Right lung (tissue), 5 donors: ENCODE measurements around the gene GALK2. TPM values are rescaled to one million over a fixed set of nuclear protein-coding genes. Genes with fewer than 3 reads are reported as not detected.
"Not testable (repeated sequence)": the region's sequence is repeated elsewhere in the genome, so short reads cannot be mapped to it uniquely, and the experiment has no call there.

Experiments
- DNase-seq, 2 donors: peaks; one replicate each; pipeline ENCODE4 v3.0.0-alpha.2; 2013
- polyA plus RNA-seq, 5 donors: library from polyadenylated mRNA; unstranded; fragments of 120-200 nt; gene quantifications; one replicate each; pipeline versions ENCODE4 v1.2.1 to v1.2.3, GENCODE V29; 2013; ENCODE audit warnings: inconsistent platforms in 1 of 5, low replicate concordance in 1 of 5; ENCODE audit not compliant: insufficient read length in 5 of 5, insufficient read depth in 1 of 5

The GALK2 gene
- polyA plus RNA-seq, 5 donors: 22.2 to 26.4 (median 25.4) TPM

DNA sequence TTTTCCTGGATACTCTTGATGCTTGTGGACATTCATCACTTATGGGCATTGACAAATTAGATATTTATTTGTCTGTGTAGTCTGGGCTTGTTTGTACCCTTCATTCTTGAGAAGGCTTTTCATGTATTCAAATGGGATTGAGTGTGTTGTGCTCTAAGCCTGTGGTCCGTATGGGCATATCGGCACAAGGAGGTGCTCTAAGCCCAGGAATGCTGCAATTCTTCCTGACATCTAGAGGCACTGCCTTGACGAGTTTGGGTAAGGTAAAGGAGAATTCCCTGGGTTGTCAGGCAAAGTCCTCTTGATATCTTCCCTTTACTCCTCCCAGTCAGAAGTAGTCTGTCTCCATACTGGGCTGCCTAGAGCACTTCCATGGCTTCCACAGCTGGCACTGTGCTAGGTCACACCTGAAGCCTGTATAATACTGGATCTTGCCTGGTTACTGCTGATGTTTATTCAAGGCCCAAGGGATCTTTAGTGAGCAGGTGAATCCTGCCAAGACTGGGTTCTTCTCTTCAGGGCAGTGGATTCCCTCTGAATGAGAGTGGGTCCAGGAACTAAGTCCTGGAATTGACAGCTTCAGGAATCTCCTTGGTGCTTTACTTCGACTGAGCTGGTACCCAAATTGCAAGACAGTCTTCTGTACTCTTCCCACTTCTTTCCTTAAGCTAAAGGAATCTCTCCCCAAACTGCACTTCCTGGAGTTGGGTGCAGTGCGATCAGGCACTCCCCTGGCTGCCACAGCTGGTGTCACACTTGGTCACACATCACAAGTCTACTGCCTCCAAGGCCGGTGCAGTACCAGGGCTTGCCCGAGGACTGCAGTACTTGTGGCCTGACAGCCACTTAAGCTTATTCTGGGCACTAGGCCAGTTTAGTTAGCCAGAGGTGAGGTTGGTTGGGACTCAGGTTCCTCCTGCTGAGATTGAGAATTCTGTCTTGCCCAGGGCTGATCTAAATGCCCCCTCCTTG, 46.0 kb downstream of the GALK2 start:
- peak; percentile 24 to 36 for DNase-seq

DNA sequence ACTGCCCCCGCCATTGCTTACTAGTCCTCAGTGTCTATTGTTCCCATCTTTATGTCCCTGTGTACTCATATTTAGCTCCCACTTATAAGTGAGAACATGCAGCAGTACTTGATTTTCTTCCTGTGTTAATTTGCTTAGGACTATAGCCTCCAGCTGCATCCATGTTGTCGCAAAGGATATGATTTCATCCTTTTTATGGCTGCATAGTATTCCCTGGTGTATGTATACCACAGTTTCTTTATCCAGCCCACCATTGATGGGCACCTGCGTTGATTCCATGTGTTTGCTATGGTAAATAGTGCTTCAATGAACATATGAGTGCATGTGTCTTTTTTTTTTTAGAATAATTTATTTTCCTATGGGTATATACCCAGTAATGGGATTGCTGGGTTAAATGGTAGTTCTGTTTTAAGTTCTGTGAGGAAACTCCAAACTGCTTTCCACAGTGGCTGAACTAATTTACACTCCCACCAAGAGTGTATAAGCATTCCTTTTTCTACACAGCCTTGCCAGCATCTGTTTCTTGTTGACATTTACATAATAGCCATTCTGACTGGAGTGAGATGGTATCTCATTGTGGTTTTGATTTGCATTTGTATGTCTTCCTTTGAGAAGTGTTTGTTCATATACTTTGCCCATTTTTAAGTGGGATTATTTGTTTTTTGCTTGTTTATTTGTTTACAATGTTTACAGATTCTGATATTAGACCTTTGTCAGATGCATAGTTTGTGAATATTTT, 53.7 kb downstream of the GALK2 start:
- DNase-seq: no peak

DNA sequence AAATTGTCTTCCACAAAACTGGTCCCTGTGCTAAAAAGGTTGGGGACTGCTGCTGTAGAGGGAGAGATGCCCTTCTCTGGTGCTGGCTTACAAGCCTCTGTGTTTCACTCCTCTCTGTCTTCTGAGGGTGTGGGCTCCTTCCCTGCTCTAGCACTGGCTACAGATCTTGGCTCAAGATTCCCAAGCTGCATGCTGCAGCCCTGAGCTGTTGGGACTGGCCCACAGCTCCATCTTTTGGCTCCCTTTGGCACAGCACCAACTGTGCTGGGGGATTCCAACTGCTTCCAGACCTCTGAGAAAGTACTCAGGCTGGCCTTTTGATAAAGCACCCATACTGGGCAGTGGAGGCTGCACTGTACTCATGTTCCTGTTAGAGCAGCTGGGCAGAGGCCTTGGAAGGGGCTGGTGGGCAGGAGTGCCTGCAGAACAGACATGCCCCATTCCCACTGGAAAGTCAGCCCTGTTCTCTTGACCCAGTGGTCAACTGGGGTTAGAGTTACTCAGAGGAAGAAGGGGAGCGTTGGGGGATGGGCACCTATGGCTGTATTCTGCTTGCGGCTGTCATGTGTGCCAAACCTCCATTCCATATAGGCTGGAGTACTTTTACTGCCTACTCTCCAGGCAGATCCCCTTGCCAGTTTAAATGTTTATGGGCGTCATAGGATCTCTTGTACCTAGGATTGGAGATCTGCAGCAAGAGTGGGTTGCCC, 55.7 kb downstream of the GALK2 start:
- DNase-seq: no peak

DNA sequence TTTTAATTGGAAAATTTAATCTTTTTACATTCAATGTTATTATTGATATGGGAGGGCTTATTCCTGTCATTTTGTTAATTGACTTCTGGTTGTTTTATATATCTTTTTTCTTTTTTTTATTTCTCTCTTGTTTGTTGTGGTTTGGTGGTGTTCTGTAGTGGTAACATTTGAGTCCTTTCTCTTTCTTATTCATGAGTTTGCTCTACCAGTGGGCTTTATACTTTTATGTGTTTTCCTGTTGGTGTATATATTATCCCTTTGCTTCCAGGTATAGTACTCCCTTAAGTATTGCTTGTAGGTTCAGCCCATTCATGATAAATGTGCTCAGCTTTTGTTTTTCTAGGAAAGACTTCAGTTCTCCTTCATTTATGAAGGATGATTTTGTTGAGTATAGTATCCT, 57.6 kb downstream of the GALK2 start:
- DNase-seq: no peak

DNA sequence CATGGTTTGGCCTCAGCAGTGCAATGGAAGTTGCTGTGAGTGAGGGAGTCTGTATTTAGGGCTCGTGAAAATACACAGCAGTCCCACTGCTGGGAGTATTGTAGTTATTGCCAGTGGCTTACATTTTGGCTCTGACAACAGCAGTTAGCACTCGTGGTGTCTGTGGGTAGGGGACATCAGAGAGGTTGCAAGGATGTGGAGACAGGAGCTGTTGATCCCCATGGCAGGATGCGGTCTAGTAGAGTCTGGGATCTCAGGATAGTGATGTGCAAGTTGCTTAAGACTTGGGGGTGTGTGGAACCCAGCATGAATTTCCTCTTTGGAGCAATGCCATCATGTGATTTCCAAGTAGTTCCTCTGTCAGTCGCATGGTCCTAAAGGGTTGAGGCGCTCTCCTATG, 59.9 kb downstream of the GALK2 start:
- DNase-seq: no peak

DNA sequence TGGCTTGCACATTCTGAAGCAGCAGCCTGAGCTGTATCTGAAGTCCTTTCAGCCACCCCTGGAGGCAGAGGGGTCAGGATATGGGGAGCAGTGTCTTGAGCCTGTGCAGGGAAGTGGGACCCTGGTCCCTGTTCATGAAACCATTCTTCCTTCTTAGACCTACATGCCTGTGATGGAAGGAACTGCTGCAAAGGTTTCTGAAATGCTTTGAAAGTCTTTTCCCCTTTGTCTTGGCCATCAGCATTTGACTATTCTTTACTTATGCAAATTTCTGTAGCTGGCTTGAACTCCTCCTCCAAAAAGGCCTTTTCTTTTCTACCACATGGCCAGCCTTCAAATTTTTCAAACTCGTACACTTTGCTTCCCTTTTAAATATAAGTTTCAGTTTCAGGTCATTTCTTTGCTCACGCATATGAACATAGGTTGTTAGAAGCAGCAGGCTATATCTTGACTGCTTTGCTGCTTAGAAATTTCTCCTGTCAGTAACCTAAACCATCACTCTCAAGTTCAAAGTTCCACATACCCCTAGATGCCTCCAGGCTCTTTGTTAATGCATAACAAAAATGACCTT, 62.3 kb downstream of the GALK2 start:
- DNase-seq: no peak

DNA sequence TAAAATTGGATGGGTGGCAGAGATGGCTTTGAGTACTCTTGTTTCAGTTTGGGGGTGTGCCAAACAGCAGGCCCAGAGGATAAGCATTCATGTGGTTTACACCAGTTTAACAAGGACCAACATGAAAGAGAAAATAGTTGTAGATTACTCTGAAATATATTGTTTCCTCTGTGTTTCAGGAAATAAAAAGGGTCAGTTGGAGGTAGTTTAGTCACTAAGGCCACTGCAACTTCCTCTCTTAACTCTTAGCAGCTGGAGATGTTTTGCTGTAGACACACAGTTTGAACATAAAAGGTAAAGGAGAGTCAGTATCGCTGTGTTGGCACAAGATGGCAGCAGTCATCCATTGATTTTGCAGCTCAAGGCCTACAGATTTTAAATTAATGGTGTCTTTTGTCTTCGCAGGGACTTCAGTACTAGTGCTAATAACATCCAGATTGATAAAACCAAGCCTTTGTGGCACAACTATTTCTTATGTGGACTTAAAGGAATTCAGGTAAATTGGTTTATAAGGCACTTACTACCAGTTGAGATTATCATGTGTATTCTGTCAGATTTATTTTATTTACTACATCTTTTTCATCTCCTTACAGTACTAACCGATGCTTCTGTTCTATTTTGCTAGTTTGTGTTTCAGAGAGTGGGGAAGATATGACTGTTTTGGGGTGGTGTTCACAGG, 65.5 kb downstream of the GALK2 start:
- peak; percentile 70 to 74 for DNase-seq

DNA sequence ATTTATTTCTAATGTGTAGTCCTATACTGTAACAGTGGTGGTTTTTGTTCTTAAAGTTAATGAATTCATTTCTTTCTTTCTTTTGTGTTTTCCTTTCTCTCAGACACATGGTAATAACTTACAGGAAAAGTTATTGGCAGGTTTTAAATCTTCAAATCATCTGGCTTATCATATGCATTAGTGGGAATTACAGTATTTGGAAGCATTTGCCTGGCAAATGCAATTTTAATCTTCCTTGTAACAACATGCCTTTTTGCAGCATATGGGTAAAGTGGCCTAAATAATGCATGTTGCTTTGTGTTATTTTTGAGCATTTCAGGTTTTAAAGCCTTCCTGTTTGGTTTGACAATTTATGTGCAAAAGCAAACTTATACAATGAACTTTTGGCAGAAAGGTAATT, 66.8 kb downstream of the GALK2 start:
- no peak for DNase-seq

DNA sequence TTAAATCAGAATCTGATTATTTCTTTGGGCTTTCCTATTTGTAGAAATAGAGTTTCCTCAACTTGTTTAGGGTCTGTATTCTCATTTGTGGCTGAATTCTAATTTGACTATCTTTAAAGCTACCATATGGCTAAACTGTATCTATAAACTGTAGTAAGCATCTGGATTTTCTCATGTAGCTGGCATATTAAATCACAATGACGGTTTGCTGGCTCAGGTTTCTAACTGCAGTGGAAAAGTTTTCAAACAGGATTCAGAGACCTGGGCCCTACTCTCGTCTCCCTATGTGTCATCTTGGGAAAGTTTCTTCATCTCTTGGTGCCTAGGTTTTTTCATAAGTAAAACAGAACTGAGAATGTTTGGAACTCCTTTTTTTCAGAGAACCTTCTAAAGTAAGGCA, 68.3 kb downstream of the GALK2 start:
- peak; percentile 73 to 78 for DNase-seq

DNA sequence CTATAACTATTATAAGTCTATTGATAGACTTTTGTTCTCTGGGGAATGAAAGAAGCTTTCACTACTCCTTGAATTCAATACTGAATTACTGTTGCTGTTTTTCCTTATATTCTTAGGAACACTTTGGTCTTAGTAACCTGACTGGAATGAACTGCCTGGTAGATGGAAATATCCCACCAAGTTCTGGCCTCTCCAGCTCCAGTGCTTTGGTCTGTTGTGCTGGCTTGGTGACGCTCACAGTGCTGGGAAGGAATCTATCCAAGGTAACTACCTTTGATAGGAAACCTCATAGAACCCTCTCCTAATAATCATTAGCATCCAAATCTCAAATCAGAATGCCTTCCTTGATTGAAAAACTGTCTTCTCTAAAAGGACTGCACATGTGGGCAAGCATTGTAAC, 69.1 kb downstream of the GALK2 start:
- no peak for DNase-seq

DNA sequence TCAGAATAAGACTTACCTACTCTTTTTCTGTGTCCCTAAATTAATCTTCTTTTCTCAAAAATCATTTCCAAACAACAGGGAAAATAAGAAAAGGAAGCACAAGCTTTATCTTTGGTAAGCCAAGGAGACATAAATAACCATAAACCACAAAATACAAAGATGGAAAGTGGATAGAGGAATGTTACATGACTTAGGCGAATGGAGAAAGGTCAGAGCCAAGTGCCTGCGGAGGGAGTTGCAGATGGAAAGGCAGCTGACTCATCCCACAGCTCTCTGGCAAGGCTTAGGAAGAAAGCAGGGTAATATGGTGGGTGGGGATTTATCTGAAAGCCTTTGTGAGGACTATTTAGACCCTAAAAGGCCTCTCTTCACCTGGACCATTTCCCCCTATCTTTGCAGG, 72.8 kb downstream of the GALK2 start:
- DNase-seq: no peak

DNA sequence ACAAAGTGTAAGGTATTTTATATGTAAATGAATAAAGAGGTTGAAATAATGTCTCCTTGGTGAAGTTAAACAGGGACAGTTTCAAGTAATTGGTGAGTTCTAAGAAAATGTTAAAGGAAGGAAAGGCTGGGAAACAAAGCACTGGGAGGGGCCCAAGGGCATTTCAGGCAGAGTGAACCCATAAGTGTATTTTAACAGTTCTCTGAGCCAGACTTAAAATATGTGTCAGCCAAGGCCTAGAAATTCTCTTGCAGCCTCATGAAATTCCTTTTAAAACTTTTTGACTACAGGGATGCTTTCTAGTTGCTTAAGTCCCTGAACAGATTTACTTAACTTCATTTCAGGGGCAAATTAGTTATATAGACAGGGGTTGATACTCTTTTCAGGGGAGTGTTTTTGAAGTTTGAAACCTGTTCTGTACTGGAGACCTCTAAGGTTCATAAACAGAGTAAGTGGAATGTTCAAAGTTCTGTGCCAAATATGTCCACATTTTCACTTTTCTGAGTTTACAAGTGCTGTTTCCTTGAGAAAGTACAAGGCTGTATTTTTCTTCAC, 77.6 kb downstream of the GALK2 start:
- peak in 1 of 2 donors; percentile 11 for DNase-seq

DNA sequence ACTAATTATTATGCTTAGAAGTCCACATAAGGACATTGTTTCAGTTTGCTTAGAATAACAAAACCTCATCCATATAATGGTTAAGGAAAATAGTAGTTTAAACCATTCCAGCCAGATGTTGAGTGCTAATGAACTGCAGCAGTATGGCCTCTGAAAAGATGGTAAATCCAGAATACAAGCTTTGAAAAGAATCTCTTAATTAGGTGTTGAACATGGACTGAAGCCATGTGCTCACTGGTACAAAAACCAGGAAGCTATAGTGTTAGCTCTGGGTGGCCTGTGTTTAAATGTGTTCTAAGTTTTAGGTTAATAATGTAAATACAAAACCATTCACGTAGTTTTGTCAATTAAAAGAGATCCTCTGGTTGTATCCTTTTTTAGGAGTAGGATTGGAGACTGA, 78.2 kb downstream of the GALK2 start:
- DNase-seq: peak; percentile 71 to 76

DNA sequence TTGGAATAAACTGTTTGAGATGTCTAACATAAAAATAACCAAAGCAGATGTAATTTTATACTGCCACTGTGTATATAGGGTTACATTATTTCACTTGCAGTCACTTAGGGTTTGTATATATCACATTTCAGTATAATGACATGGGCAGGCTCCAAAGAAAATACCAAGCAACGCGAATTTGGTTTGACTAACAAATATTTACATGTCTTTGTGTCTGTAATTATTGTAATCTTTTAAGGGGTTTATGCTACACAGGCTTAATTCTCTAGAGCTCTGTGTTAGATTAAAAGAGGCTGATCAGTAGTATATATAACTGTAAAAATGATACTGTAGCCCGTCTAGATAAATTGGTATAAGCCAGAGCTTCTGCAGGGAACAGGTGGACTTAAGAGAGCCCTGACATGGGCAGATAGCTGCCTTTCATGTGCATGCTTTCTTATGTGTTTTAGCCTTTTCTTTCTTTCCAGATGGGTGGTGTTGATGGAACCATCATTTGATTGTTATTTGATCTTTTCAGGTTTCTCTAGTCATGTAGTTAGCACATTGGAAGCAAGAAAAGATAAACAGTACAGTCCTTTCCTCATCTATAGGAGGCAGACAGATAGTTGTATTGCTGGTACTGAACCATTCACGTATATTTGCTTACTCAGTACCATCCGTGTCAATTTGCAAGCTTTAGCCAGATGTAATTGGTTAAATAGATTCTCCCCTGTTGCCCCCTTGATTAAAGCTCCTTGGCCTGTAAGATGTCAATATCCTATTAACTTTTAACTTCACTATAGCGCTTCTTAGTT, 86.1 kb downstream of the GALK2 start:
- peak; percentile 29 to 46 for DNase-seq

DNA sequence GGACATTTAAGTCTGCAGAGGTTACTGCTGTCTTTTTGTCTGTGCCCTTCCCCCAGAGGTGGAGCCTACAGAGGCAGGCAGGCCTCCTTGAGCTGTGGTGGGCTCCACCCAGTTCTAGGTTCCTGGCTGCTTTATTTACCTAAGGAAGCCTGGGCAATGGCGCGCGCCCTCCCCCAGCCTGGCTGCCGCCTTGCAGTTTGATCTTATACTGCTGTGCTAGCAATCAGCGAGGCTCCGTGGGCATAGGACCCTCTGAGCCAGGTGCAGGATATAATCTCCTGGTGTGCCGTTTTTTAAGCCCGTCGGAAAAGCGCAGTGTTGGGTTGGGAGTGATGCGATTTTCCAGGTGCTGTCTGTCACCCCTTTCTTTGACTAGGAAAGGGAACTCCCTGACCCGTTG, 95.1 kb downstream of the GALK2 start:
- not testable (repeated sequence) for DNase-seq

DNA sequence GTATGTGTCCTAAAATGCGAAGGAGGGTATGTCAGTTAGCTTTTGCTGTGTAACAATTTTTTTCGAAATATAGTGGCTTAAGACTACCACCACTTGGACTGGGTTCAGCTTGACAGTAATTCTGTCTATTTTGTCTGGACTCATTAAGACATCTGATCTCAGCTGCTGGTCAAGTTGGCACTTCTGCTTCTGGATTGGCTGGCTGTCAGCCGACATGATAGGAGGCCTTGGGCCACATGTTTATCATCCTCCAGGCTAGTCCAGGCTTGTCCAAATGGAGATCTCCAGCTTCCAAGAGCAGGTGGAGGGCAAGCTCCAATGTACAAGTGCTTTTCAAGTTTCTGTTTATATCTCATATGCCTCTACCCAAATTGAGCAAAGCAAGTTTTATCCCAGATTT, 95.9 kb downstream of the GALK2 start:
- no peak for DNase-seq

DNA sequence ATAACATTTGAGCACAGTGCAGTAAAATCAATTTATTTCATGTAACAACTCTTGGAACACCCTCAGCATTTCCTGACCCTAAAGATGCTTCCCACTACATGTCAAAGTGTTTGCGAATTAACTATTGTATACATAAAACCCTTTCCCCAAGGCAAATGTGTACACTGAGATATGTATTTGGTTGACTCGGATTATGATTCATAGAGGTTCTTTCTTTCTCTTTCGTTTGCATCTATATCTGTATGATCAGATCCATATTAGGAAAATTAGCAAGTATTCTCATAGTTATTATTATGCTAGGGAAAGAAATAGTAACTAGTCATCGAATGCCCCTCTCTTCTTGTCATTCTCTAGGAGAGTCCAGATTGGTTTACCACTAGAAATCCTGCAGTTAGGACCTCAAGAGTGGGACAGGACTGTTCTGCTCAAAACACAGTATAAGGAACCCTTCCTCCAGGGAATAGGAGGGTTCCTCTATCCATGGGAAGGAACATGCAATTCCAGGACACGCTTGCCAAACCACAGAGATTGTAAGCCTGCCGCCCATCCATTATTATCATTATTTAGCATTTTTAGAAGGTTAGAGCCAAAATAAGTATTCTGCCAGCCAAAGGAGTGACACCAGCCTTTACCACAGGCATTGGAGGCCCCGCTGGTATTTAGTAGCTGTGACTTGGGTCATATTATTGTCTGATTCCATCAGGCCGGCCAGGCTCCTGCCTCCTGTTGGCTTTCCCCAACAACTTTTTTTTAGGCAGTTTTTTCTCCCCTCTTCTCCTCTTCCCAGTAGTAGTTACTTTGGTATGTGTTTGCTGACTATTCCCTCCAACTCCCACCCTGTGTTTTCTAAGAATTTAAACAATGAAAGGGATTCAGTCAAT, 100.7 kb downstream of the GALK2 start:
- DNase-seq: no peak

DNA sequence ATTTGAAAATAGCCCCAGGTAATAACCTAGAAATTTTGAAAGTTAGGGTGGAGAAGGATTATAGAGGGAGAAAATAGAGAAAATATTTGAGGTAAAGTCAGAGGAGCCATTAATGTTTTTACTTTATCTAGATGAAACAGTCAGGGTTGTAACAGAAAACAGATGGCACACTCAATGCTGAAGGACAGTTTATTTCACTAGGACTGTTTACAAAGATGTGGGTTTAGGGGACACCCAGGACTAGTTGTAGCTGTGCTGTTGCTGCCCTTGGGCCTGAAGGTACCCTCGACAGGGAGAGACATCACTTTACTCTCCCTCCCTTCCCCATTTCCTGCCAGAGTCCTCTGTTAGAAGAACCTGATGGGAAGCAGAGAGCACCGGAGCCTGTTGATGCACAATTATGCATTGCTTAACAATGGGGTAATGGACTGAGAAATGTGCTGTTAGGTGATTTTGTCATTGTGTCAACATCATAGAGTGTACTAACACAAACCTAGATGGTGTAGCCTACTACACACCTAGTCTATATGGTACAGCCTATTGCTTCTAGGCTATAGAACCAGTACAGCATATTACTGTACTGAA, 103.8 kb downstream of the GALK2 start:
- DNase-seq: no peak

DNA sequence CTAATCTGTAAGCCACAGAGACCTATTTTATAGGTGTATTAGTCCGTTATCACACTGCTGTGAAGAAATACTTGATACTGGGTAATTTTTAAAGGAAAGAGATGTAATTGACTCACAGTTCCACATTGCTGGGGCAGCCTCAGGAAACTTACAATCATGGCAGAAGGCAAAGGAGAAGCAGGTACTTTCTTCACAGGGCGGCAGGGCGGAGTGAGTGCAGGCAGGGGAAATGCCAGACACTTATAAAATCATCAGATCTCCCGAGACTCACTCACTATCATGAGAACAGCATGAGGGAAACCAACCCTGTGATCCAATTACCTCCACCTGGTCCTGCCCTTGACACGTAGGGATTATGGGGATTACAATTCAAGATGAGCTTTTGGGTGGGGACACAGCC, 108.7 kb downstream of the GALK2 start:
- no peak for DNase-seq
